ENCODE results near the gene CUBN. TPM values are rescaled to one million over a fixed set of nuclear protein-coding genes. Genes with fewer than 3 reads are reported as not detected.

The CUBN gene
- total and polyA plus RNA-seq, 9 of the 15 experiments (the other 6 are each of a cell fraction or from before 2014, with no cell fraction given) = 0.04 to 0.33 (median 0.09) TPM

DNA sequence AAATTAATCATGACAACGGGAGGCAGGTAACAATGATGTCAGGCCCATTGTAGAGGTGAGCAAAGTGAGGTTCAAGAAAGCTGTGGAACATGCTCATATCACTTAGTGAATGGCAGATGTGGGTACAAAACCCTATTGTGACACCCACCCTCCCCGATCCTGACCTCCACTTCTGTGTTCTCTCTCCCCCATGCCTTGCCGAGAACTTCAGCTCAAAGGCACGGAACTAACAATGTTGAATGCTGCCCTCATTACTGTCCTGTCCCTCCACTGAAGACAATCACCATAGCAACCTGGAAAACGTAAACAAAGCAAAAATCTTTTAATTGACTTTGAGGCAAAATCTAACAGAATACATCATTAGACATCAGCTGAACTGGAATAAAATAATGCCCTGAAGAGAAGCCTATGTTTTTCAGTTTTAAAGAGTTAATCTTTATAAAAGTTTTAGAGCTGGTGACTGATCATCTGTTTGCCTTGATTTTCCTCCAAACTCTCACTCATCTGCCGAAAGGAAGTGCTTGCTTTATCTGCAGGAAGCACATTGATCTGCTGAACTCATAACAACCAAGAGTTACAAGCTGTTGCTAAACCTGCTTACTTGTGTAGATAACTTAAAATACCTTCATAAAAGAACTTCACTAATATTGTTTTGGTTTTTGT, 133.6 kb downstream of the CUBN start (continued):
- TF ChIP-seq, protein P1, sequence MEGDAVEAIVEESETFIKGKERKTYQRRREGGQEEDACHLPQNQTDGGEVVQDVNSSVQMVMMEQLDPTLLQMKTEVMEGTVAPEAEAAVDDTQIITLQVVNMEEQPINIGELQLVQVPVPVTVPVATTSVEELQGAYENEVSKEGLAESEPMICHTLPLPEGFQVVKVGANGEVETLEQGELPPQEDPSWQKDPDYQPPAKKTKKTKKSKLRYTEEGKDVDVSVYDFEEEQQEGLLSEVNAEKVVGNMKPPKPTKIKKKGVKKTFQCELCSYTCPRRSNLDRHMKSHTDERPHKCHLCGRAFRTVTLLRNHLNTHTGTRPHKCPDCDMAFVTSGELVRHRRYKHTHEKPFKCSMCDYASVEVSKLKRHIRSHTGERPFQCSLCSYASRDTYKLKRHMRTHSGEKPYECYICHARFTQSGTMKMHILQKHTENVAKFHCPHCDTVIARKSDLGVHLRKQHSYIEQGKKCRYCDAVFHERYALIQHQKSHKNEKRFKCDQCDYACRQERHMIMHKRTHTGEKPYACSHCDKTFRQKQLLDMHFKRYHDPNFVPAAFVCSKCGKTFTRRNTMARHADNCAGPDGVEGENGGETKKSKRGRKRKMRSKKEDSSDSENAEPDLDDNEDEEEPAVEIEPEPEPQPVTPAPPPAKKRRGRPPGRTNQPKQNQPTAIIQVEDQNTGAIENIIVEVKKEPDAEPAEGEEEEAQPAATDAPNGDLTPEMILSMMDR (IDR thresholded peaks at IDR 0.05 in 2 of 3, conservative IDR thresholded peaks at IDR 0.05 in 1 of 3; ENCODE audit: insufficient read depth in 2 of 3, low read depth in 1 of 3, low read length in 3 of 3) = no peak

DNA sequence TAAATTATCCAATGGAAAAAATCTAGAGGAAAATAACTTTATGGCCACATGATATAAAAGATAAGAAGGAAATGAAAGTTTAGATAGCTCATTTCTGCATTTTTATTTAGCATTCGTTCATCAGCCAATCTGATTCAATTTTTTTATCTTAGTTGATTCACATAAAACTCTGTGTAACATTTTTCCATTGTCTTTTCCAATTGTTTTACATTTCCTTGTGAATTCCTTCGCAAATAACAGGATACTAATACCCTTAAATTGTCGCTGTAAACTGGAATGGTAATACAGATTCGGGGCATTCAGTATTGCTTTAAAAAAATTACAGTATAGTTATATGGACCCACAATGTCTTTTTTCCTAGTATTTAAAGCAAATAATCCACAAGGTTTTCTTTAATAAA, 136.4 kb downstream of the CUBN start:
- ATAC-seq (no peak), DNase-seq (ENCODE audit: extremely low read depth in 1 of 4, low spot score in 3 of 4) (no peak), FAIRE-seq (no peak)
- H3K9me1 ChIP-seq (ENCODE audit: control insufficient read depth, insufficient read depth, low read length) = no peaks in the 10 kb centered on the region
- intact Hi-C loops (cut with micrococcal nuclease) (no loop called here), in situ Hi-C loops (cut with MboI) (no loop called here)
- H3K27ac ChIP-seq (ENCODE audit: extremely low read depth, low read depth, low read length) = no peak overlapping the region
- no peaks in the 10 kb centered on the region for H3K79me2 ChIP-seq (ENCODE audit: control insufficient read depth, insufficient read depth, low read length)
- CTCF ChIA-PET (ENCODE audit: low intra/inter-chr PET ratio) = no interaction called here
- H3K27me3 ChIP-seq (ENCODE audit: control insufficient read depth in 2 of 2, insufficient read depth in 2 of 2, low read length in 2 of 2) = no peaks in the 10 kb centered on the region
- no peak overlapping the region for H3K4me3 ChIP-seq
- POLR2A ChIA-PET = interaction anchor here (0.6 to 1.5 kb wide), 2 partner anchors 16 to 56 kb away, joined by 3 to 4 read pairs; no protein-coding TSS in a partner anchor
- no peak overlapping the region for H3K9ac ChIP-seq (ENCODE audit: insufficient read depth in 1 of 2, low read depth in 2 of 2, low read length in 2 of 2)
- TF ChIP-seq, protein P2, sequence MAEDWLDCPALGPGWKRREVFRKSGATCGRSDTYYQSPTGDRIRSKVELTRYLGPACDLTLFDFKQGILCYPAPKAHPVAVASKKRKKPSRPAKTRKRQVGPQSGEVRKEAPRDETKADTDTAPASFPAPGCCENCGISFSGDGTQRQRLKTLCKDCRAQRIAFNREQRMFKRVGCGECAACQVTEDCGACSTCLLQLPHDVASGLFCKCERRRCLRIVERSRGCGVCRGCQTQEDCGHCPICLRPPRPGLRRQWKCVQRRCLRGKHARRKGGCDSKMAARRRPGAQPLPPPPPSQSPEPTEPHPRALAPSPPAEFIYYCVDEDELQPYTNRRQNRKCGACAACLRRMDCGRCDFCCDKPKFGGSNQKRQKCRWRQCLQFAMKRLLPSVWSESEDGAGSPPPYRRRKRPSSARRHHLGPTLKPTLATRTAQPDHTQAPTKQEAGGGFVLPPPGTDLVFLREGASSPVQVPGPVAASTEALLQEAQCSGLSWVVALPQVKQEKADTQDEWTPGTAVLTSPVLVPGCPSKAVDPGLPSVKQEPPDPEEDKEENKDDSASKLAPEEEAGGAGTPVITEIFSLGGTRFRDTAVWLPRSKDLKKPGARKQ (CRISPR knock-in tag; IDR thresholded peaks at IDR 0.05) = no peak
- TF ChIP-seq, protein P3, sequence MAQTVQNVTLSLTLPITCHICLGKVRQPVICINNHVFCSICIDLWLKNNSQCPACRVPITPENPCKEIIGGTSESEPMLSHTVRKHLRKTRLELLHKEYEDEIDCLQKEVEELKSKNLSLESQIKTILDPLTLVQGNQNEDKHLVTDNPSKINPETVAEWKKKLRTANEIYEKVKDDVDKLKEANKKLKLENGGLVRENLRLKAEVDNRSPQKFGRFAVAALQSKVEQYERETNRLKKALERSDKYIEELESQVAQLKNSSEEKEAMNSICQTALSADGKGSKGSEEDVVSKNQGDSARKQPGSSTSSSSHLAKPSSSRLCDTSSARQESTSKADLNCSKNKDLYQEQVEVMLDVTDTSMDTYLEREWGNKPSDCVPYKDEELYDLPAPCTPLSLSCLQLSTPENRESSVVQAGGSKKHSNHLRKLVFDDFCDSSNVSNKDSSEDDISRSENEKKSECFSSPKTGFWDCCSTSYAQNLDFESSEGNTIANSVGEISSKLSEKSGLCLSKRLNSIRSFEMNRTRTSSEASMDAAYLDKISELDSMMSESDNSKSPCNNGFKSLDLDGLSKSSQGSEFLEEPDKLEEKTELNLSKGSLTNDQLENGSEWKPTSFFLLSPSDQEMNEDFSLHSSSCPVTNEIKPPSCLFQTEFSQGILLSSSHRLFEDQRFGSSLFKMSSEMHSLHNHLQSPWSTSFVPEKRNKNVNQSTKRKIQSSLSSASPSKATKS (CRISPR knock-in tag; IDR thresholded peaks at IDR 0.05) = no peak
- no peak for TF ChIP-seq HNRNPUL1 (IDR thresholded peaks at IDR 0.05; ENCODE audit: low read length)
- TF ChIP-seq, protein P4, sequence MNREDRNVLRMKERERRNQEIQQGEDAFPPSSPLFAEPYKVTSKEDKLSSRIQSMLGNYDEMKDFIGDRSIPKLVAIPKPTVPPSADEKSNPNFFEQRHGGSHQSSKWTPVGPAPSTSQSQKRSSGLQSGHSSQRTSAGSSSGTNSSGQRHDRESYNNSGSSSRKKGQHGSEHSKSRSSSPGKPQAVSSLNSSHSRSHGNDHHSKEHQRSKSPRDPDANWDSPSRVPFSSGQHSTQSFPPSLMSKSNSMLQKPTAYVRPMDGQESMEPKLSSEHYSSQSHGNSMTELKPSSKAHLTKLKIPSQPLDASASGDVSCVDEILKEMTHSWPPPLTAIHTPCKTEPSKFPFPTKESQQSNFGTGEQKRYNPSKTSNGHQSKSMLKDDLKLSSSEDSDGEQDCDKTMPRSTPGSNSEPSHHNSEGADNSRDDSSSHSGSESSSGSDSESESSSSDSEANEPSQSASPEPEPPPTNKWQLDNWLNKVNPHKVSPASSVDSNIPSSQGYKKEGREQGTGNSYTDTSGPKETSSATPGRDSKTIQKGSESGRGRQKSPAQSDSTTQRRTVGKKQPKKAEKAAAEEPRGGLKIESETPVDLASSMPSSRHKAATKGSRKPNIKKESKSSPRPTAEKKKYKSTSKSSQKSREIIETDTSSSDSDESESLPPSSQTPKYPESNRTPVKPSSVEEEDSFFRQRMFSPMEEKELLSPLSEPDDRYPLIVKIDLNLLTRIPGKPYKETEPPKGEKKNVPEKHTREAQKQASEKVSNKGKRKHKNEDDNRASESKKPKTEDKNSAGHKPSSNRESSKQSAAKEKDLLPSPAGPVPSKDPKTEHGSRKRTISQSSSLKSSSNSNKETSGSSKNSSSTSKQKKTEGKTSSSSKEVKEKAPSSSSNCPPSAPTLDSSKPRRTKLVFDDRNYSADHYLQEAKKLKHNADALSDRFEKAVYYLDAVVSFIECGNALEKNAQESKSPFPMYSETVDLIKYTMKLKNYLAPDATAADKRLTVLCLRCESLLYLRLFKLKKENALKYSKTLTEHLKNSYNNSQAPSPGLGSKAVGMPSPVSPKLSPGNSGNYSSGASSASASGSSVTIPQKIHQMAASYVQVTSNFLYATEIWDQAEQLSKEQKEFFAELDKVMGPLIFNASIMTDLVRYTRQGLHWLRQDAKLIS (CRISPR knock-in tag; IDR thresholded peaks at IDR 0.05) = no peak
- no peak overlapping the region for H3K4me2 ChIP-seq (ENCODE audit: insufficient read depth, low read length)
- no peaks in the 10 kb centered on the region for H3K36me3 ChIP-seq (ENCODE audit: control insufficient read depth, insufficient read depth, low read length)
- no TSS peak for BruUV-seq (replicated peaks)
- H3K9me3 ChIP-seq (replicated peaks; ENCODE audit: control insufficient read depth, insufficient read depth, low read depth, low read length) = 0 out of 2 replicates have a peak, but pooled peaks cover 2% of the 10 kb centered on the region
- WGBS (ENCODE audit: insufficient coverage, low coverage, missing lambda C conversion rate) = 78% methylated on average over 4 of the region's 4 CpGs
- H3K4me1 ChIP-seq (replicated peaks in 1 of 2; ENCODE audit: control insufficient read depth in 2 of 2, insufficient read depth in 2 of 2, low read length in 2 of 2) = peaks cover 0 to 14% of the 10 kb centered on the region in 2 experiments; a peak in 3 of 5 replicates
- H2AFZ ChIP-seq (ENCODE audit: low read depth, low read length) = no peak overlapping the region
- no peaks in the 10 kb centered on the region for H4K20me1 ChIP-seq (replicated peaks; ENCODE audit: control insufficient read depth, insufficient read depth, low read length)

Measured in K562 (cell line).